HG03354 (cell line): ENCODE data around the gene TPD52L1.
A peak's percentile ranks its signal among the peaks of the same experiment; 100 is the strongest.

Experiments used
- ATAC-seq: cut with Tn5 transposase; IDR thresholded peaks from one replicate; pipeline ENCODE4 v1.9.1; 2021; ENCODE audit warnings: mild to moderate bottlenecking; ENCODE audit not compliant: unreplicated experiment, poor library complexity, severe bottlenecking

The TPD52L1 gene

GRCh38 chr6:125170376-125170775 is 16.8 kb downstream of the TPD52L1 start:
- ATAC-seq, result no peak

GRCh38 chr6:125173341-125174095 is 19.9 kb downstream of the TPD52L1 start:
- ATAC-seq, result no peak

GRCh38 chr6:125174626-125175025 is 21.1 kb downstream of the TPD52L1 start:
- no peak for ATAC-seq

- ATAC-seq, result no peak
These were observed 22.0 kb downstream of the TPD52L1 start for GRCh38 chr6:125175466-125176048.

- no peak for ATAC-seq
These were observed 28.9 kb downstream of the TPD52L1 start for GRCh38 chr6:125182237-125183008.

GRCh38 chr6:125183391-125183790 is 29.8 kb downstream of the TPD52L1 start:
- ATAC-seq, result no peak

- ATAC-seq, result no peak
These were observed 34.5 kb downstream of the TPD52L1 start for GRCh38 chr6:125188037-125188436.

GRCh38 chr6:125188594-125189203 is 35.1 kb downstream of the TPD52L1 start:
- ATAC-seq, result no peak

- ATAC-seq, result no peak
These were observed 35.9 kb downstream of the TPD52L1 start for GRCh38 chr6:125189494-125189893.

GRCh38 chr6:125190667-125191066 is 37.1 kb downstream of the TPD52L1 start:
- no peak for ATAC-seq

GRCh38 chr6:125191916-125192609 is 38.5 kb downstream of the TPD52L1 start:
- peak; percentile 99 for ATAC-seq

- peak; percentile 20 for ATAC-seq
These were observed 39.0 kb downstream of the TPD52L1 start for GRCh38 chr6:125192610-125192930.

- no peak for ATAC-seq
These were observed 39.6 kb downstream of the TPD52L1 start for GRCh38 chr6:125193208-125193607.

GRCh38 chr6:125194941-125195340 is 41.4 kb downstream of the TPD52L1 start:
- no peak for ATAC-seq

- no peak for ATAC-seq
These were observed 42.0 kb downstream of the TPD52L1 start for GRCh38 chr6:125195526-125195925.

GRCh38 chr6:125196613-125197012 is 43.0 kb downstream of the TPD52L1 start:
- no peak for ATAC-seq

- ATAC-seq, result no peak
These were observed 44.3 kb downstream of the TPD52L1 start for GRCh38 chr6:125197795-125198269.

- no peak for ATAC-seq
These were observed 44.9 kb downstream of the TPD52L1 start for GRCh38 chr6:125198398-125198937.

- no peak for ATAC-seq
These were observed 47.4 kb downstream of the TPD52L1 start for GRCh38 chr6:125200941-125201340.
